GM19467 (cell line): Measurements from ENCODE around the gene MAGI2.

Source experiments
- ATAC-seq: cut with Tn5 transposase; IDR thresholded peaks from one replicate; pipeline ENCODE4 v1.9.1; 2021; ENCODE audit warnings: mild to moderate bottlenecking, moderate library complexity; ENCODE audit not compliant: unreplicated experiment

Gene MAGI2

GRCh38 chr7:78172933-78173591, 1280.4 kb downstream of the MAGI2 start:
- no peak for ATAC-seq

- ATAC-seq, result no peak
Measured at GRCh38 chr7:78172267-78172757, 1281.2 kb downstream of the MAGI2 start.

GRCh38 chr7:78171398-78171797, 1282.1 kb downstream of the MAGI2 start:
- ATAC-seq, result no peak

GRCh38 chr7:78170815-78171214, 1282.7 kb downstream of the MAGI2 start:
- ATAC-seq, result no peak

GRCh38 chr7:78169992-78170391, 1283.5 kb downstream of the MAGI2 start:
- peak; percentile 64 for ATAC-seq

- no peak for ATAC-seq
Measured at GRCh38 chr7:78168865-78169264, 1284.6 kb downstream of the MAGI2 start.

- ATAC-seq, result no peak
Measured at GRCh38 chr7:78167860-78168259, 1285.6 kb downstream of the MAGI2 start.

- ATAC-seq, result no peak
Measured at GRCh38 chr7:78165854-78166253, 1287.6 kb downstream of the MAGI2 start.

- ATAC-seq, result no peak
Measured at GRCh38 chr7:78165454-78165853, 1288.0 kb downstream of the MAGI2 start.

- no peak for ATAC-seq
Measured at GRCh38 chr7:78164459-78164858, 1289.0 kb downstream of the MAGI2 start.

GRCh38 chr7:78161781-78162180, 1291.7 kb downstream of the MAGI2 start:
- no peak for ATAC-seq

- ATAC-seq, result no peak
Measured at GRCh38 chr7:78159545-78159944, 1293.9 kb downstream of the MAGI2 start.

GRCh38 chr7:78153285-78153684, 1300.2 kb downstream of the MAGI2 start:
- no peak for ATAC-seq

GRCh38 chr7:78151229-78151628, 1302.2 kb downstream of the MAGI2 start:
- ATAC-seq, result no peak

- no peak for ATAC-seq
Measured at GRCh38 chr7:78149787-78150186, 1303.7 kb downstream of the MAGI2 start.

GRCh38 chr7:78148166-78148894, 1305.1 kb downstream of the MAGI2 start:
- ATAC-seq, result no peak

GRCh38 chr7:78146546-78146945, 1306.9 kb downstream of the MAGI2 start:
- ATAC-seq, result no peak

- no peak for ATAC-seq
Measured at GRCh38 chr7:78143661-78144060, 1309.8 kb downstream of the MAGI2 start.

- ATAC-seq, result no peak
Measured at GRCh38 chr7:78141522-78142281, 1311.8 kb downstream of the MAGI2 start.

- ATAC-seq, result no peak
Measured at GRCh38 chr7:78140109-78140508, 1313.4 kb downstream of the MAGI2 start.

GRCh38 chr7:78139335-78139734, 1314.1 kb downstream of the MAGI2 start:
- ATAC-seq, result no peak

GRCh38 chr7:78134774-78135173, 1318.7 kb downstream of the MAGI2 start:
- ATAC-seq, result no peak
